ENCODE data around the gene SLC8B1. TPM values are rescaled to one million over a fixed set of nuclear protein-coding genes. Genes with fewer than 3 reads are reported as not detected.

SLC8B1 gene
- total and polyA plus RNA-seq, 9 donors, result 8.0 to 24.2 (median 11.8) TPM

DNA sequence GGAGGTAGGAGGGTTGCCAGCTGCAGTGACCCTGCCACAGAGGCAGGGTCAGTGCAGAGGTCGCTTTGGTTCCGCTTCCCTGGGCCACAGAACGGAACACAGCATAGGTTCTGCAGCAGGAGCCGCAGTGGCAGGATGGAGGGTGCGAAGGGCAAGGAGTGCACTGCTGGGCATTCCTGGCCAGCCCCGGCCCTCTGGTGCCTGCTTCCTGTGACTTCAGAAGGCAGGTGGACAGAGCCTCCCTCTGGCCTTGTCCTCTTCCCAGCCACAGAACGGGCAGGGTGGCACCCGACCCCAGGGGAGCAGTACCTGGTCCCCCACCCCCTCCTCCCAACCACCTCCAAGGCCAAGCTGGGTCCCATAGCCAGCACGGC, 37.7 kb downstream of the SLC8B1 start:
- no peak for DNase-seq
- Histone ChIP-seq H3K9me3 (replicated peaks; ENCODE audit: control insufficient read depth, low read depth, low read length) (no peaks in the 10 kb centered on the region), H3K4me1 (ENCODE audit: control insufficient read depth, insufficient read depth, low read length) (peaks cover 25% of the 10 kb centered on the region), H3K27me3 (ENCODE audit: control insufficient read depth, insufficient read depth, low read length) (no peaks in the 10 kb centered on the region), H3K27ac (ENCODE audit: low read length) (no peak overlapping the region), H3K36me3 (ENCODE audit: control insufficient read depth, insufficient read depth, low read length) (peaks cover 67% of the 10 kb centered on the region), H3K4me3 (ENCODE audit: low read length) (no peak overlapping the region)
- WGBS (ENCODE audit: insufficient coverage), result 93% methylated on average over 8 of the region's 9 CpGs

DNA sequence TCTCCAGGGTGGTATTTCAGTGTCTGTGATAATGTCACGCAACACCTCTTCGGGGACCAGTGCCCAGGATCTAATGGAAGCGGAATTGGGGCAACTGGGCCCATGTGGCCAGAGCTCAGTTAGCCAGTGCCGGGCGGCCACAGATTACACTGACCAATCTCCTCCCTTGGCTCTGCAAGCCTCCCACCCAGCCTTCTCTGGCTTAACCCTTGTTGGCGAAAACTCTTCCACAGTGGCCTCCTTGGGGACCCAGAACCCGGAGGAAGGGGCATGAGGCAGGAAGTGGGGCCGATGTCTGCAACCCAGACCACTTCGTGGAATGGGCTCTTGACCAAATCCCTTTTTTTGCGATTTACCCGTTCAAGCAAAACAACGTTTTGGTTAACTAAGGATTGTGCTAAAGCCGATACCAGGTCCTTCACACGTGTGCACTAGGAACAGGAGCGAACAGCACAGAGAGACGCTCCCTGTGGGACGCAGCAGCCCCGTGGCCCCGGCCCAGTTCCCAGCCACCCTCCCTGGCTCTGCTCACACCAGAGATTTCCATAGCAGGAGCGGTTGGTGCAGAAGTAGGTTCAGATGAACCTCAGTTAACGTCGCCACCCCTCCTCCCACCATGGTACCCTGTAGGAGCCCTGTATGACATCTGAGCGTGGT, 38.2 kb downstream of the SLC8B1 start:
- H3K4me1 ChIP-seq (ENCODE audit: control insufficient read depth, insufficient read depth, low read length), result peaks cover 25% of the 10 kb centered on the region
- no peak for DNase-seq
- no peaks in the 10 kb centered on the region for H3K27me3 ChIP-seq (ENCODE audit: control insufficient read depth, insufficient read depth, low read length)
- 68% methylated on average over 14 of the region's 23 CpGs for WGBS (ENCODE audit: insufficient coverage)
- no peaks in the 10 kb centered on the region for H3K9me3 ChIP-seq (replicated peaks; ENCODE audit: control insufficient read depth, low read depth, low read length)
- peaks cover 70% of the 10 kb centered on the region for H3K36me3 ChIP-seq (ENCODE audit: control insufficient read depth, insufficient read depth, low read length)
- H3K4me3 ChIP-seq (ENCODE audit: low read length), result no peak overlapping the region
- H3K27ac ChIP-seq (ENCODE audit: low read length), result no peak overlapping the region

DNA sequence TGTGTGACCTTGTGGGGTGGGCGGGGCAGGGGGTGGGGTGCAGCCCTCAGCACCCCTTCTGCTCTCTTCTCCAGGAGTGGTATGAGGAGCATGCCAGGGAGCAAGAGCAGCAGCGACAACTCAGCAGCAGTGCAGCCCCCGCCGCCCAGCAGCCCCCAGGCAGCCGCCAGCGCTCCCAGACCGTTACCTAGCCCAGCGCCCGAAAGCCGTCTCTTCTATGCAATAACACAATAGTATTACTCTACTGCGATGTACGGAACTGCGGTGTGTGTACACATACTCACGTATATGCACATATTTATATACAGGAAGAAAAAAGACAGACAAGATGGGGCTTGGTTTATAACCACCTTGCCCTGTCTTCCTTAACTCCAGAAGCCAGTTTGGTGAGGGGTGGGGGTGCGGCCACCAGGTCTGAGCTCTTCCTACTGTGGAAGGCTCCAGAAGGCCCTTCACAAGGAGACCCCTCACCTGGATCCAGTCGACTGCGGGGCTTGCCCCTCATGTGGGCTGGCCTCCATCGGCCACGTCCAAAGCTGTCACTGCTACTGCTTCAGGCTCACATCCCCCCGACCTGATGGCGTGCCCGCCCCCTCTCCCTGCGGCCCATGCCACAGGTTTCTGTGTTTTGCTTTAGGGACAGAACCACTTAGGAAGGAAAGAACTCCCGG, 38.9 kb downstream of the SLC8B1 start:
- Histone ChIP-seq H3K36me3 (ENCODE audit: control insufficient read depth, insufficient read depth, low read length) (peaks cover 77% of the 10 kb centered on the region), H3K4me3 (ENCODE audit: low read length) (no peak overlapping the region), H3K27ac (ENCODE audit: low read length) (no peak overlapping the region), H3K4me1 (ENCODE audit: control insufficient read depth, insufficient read depth, low read length) (peaks cover 25% of the 10 kb centered on the region), H3K9me3 (replicated peaks; ENCODE audit: control insufficient read depth, low read depth, low read length) (no peaks in the 10 kb centered on the region), H3K27me3 (ENCODE audit: control insufficient read depth, insufficient read depth, low read length) (no peaks in the 10 kb centered on the region)
- DNase-seq, result no peak
- WGBS (ENCODE audit: insufficient coverage), result 87% methylated on average over 18 of the region's 24 CpGs

DNA sequence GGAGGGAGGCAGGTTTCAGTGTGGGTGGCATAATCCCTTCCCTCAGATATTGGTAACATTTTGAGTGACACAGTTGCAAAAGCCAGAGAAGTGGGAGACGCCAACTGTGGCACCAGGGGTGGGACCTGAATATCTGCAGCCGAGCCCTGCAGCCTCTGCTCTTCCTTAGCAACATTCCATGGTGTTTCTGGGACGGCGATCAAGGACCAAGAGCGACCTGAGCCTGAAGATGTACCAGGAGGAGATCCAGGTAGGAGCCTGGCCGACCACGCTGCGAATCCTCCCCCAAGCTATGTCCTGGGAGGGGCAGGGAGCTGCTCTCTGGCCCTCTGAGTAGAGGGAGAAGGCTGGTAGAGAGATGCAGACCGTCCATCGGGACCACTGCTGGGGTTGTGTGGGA, 41.8 kb downstream of the SLC8B1 start:
- Histone ChIP-seq H3K27me3 (ENCODE audit: control insufficient read depth, insufficient read depth, low read length) (no peaks in the 10 kb centered on the region), H3K27ac (ENCODE audit: low read length) (no peak overlapping the region), H3K4me1 (ENCODE audit: control insufficient read depth, insufficient read depth, low read length) (peaks cover 5% of the 10 kb centered on the region), H3K4me3 (ENCODE audit: low read length) (no peak overlapping the region), H3K36me3 (ENCODE audit: control insufficient read depth, insufficient read depth, low read length) (peaks cover 88% of the 10 kb centered on the region), H3K9me3 (replicated peaks; ENCODE audit: control insufficient read depth, low read depth, low read length) (no peaks in the 10 kb centered on the region)
- WGBS (ENCODE audit: insufficient coverage), result 92% methylated on average over 6 of the region's 10 CpGs
- DNase-seq, result no peak

DNA sequence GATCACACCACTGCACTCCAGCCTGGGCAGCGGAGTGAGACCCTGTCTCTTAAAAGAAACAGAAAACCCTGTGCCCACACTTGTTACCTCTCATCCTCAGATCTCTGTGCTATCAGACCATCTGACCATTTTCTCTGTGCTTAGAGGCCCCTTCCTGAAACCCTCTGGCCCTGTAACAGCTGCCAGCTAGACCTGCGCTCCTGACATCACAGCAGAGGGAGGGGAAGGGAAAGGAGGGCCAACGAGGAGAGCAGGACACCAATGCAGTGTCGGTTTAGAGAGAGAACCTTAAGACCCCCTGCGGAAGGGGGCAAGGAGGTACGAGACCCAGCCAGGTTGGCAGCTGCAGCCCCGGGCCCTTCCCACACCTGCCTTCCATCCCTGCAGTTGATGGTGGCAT, 42.4 kb downstream of the SLC8B1 start:
- peaks cover 82% of the 10 kb centered on the region for H3K36me3 ChIP-seq (ENCODE audit: control insufficient read depth, insufficient read depth, low read length)
- H3K9me3 ChIP-seq (replicated peaks; ENCODE audit: control insufficient read depth, low read depth, low read length), result no peaks in the 10 kb centered on the region
- no peaks in the 10 kb centered on the region for H3K4me1 ChIP-seq (ENCODE audit: control insufficient read depth, insufficient read depth, low read length)
- H3K27ac ChIP-seq (ENCODE audit: low read length), result no peak overlapping the region
- no peak overlapping the region for H3K4me3 ChIP-seq (ENCODE audit: low read length)
- no peaks in the 10 kb centered on the region for H3K27me3 ChIP-seq (ENCODE audit: control insufficient read depth, insufficient read depth, low read length)
- 90% methylated on average over 3 of the region's 7 CpGs for WGBS (ENCODE audit: insufficient coverage)
- DNase-seq, result no peak

DNA sequence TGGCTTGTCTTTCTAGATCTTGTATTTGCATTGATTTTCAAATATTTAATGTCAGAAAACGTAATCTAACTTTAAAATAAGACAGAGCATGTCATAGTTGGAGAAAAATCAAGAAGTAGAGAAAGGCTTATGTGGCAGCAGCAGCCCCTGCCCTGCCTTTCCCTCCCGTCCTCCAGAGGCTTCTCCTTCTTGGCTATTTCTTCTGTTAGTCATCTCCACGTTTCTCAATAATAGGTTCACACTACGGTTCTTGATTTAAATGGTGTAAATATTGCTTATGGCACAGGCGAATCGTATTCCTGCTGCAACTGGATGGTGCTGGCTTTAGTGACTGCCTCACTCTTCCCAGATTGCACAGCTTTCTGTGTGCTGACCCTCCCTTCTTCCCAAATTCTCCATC, 42.8 kb downstream of the SLC8B1 start:
- Histone ChIP-seq H3K36me3 (ENCODE audit: control insufficient read depth, insufficient read depth, low read length) (peaks cover 81% of the 10 kb centered on the region), H3K9me3 (replicated peaks; ENCODE audit: control insufficient read depth, low read depth, low read length) (no peaks in the 10 kb centered on the region), H3K4me1 (ENCODE audit: control insufficient read depth, insufficient read depth, low read length) (no peaks in the 10 kb centered on the region), H3K4me3 (ENCODE audit: low read length) (no peak overlapping the region), H3K27me3 (ENCODE audit: control insufficient read depth, insufficient read depth, low read length) (no peaks in the 10 kb centered on the region), H3K27ac (ENCODE audit: low read length) (no peak overlapping the region)
- no peak for DNase-seq
- WGBS (ENCODE audit: insufficient coverage), result no CpG with 5 or more reads among the region's 6 CpGs

DNA sequence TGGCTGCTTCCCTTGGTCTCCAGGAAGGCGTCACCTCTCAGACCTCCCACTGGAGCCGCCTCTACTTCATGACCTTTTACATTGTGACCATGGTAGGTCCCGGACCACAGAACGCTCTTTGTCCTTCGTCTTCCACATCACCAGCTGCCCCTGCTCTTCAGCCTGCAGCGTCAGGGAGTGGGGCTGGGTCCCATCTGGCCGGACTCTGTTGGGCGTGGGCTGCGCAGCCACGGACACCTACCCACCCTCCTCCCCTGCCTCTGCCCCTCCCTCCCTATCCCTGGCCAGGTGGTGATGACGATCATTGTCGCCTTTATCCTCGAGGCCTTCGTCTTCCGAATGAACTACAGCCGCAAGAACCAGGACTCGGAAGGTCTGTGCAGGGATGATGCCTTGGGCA, 43.3 kb downstream of the SLC8B1 start:
- 90% methylated on average over 16 of the region's 17 CpGs for WGBS (ENCODE audit: insufficient coverage)

DNA sequence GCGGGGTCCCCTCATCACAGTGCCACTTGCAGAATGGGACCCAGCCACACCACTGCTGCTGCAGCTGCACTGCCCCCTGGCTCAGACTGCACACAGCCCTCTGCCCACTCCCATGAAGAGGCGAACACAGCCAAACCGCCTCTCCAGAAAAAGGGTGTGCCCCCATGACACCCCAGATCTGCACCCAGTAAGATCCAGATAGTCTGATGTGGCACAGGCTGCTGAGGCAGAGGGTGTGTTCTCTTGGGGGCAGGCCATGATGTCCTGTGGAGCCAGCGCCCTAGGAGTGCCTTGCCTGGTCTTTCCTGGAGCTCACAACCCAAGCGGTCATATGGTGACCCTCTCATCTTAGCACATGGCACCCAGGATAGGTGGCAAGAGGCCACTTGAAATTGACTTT, 44.4 kb downstream of the SLC8B1 start:
- 100% methylated on average over 3 of the region's 5 CpGs for WGBS (ENCODE audit: insufficient coverage)
- peaks cover 84% of the 10 kb centered on the region for H3K36me3 ChIP-seq (ENCODE audit: control insufficient read depth, insufficient read depth, low read length)
- DNase-seq, result no peak
- no peaks in the 10 kb centered on the region for H3K27me3 ChIP-seq (ENCODE audit: control insufficient read depth, insufficient read depth, low read length)
- no peaks in the 10 kb centered on the region for H3K9me3 ChIP-seq (replicated peaks; ENCODE audit: control insufficient read depth, low read depth, low read length)
- peaks cover 4% of the 10 kb centered on the region for H3K4me1 ChIP-seq (ENCODE audit: control insufficient read depth, insufficient read depth, low read length)
- H3K4me3 ChIP-seq (ENCODE audit: low read length), result no peak overlapping the region
- H3K27ac ChIP-seq (ENCODE audit: low read length), result no peak overlapping the region

More for the DNA sequence above, 43.3 kb downstream of the SLC8B1 start:
- H3K4me1 ChIP-seq (ENCODE audit: control insufficient read depth, insufficient read depth, low read length), result peaks cover 3% of the 10 kb centered on the region
- H3K9me3 ChIP-seq (replicated peaks; ENCODE audit: control insufficient read depth, low read depth, low read length), result no peaks in the 10 kb centered on the region
- no peaks in the 10 kb centered on the region for H3K27me3 ChIP-seq (ENCODE audit: control insufficient read depth, insufficient read depth, low read length)
- no peak for DNase-seq
- peaks cover 81% of the 10 kb centered on the region for H3K36me3 ChIP-seq (ENCODE audit: control insufficient read depth, insufficient read depth, low read length)
- no peak overlapping the region for H3K27ac ChIP-seq (ENCODE audit: low read length)
- no peak overlapping the region for H3K4me3 ChIP-seq (ENCODE audit: low read length)

DNA sequence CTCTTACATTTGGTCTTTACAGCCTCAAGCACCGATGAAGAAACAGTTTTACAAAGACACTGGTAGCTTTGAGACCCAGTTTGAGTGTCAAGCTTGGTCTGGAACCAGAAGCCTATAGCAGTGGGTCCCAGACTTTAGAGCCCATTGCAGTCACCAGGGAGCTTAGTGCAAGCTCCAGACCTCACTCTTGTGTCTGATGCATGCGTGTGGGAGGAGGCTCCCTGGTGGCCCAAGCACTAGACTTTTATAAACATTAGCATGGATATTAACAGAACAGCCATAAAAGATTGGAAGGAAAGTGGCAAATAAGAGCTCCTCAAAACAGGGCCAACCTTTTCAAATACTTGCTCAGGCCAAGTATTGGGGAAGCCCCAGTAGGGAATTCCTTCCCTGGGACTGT, 45.5 kb downstream of the SLC8B1 start:
- WGBS (ENCODE audit: insufficient coverage), result 100% methylated on average over 1 of the region's 2 CpGs
- Histone ChIP-seq H3K36me3 (ENCODE audit: control insufficient read depth, insufficient read depth, low read length) (peaks cover 86% of the 10 kb centered on the region), H3K27ac (ENCODE audit: low read length) (no peak overlapping the region), H3K4me3 (ENCODE audit: low read length) (no peak overlapping the region), H3K27me3 (ENCODE audit: control insufficient read depth, insufficient read depth, low read length) (no peaks in the 10 kb centered on the region), H3K9me3 (replicated peaks; ENCODE audit: control insufficient read depth, low read depth, low read length) (no peaks in the 10 kb centered on the region), H3K4me1 (ENCODE audit: control insufficient read depth, insufficient read depth, low read length) (peaks cover 4% of the 10 kb centered on the region)
- no peak for DNase-seq

DNA sequence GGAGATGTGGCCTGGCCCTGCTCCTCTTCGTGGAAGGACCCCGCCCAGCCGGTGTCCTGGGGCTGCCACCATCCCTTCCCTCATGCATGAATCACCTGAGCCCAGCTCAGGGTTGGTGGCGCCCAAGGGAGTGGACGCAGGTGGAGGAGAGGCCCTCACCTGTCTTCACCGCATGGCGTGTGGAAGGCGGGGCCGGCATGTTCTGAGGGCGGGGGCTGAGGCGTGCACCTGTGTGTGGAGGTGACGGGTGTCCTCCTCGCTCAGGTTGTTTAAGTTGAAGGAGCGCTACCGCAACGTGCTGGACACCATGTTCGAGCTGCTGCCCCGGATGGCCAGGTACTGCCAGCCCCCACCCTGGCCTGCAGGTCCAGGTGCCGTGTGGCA, 47.0 kb downstream of the SLC8B1 start:
- 100% methylated on average over 5 of the region's 19 CpGs for WGBS (ENCODE audit: insufficient coverage)
- Histone ChIP-seq H3K4me1 (ENCODE audit: control insufficient read depth, insufficient read depth, low read length) (peaks cover 4% of the 10 kb centered on the region), H3K9me3 (replicated peaks; ENCODE audit: control insufficient read depth, low read depth, low read length) (no peaks in the 10 kb centered on the region), H3K27me3 (ENCODE audit: control insufficient read depth, insufficient read depth, low read length) (no peaks in the 10 kb centered on the region), H3K36me3 (ENCODE audit: control insufficient read depth, insufficient read depth, low read length) (peaks cover 80% of the 10 kb centered on the region), H3K4me3 (ENCODE audit: low read length) (no peak overlapping the region), H3K27ac (ENCODE audit: low read length) (no peak overlapping the region)
- no peak for DNase-seq
